GM18505 (cell line): ENCODE data around the gene ZNF609.

Experiments
- ATAC-seq: cut with Tn5 transposase; IDR thresholded peaks from one replicate; pipeline ENCODE4 v1.9.1; 2021; ENCODE audit not compliant: unreplicated experiment
- POLR2A ChIP-seq: IDR thresholded peaks from 4 replicates; pipeline ENCODE4 v1.6.1; 2011; ENCODE audit warnings: borderline replicate concordance; ENCODE audit not compliant: insufficient read depth, insufficient read length; ENCODE audit errors: extremely low read depth

ZNF609 gene

DNA sequence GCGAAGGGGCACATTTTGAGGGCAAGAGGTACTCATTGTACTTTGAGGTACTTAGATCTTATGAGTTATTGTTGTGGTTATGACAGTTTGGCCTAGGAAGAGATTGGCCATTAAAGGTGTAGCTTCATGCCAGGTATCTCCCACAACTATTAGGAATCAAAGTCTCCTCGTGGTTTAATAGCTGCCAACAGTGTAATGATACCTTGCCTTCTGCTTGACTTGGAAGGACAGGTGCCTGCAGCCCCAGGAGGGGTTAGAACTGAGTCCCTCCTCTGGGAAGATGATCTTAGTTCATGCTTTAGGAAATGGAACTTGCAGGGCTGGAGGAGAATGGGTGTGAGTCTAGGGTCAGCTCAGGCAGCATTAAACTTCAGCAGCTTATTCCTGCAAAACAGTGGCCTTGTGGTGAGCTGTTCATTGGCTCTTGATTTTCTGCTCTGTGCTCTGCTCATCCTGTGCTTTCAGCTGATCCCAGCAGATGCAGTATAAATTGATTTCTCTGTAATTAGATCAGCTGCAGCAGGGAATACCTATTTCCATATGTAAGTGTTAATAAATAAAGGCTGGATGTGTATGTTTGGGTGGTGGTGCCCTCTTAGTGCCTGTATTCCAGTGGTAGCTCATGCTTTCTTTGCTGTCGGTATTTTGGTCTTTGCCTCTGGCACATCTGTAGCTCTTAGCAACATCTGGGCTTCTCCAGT is 40.5 kb downstream of the ZNF609 start:
- no peak for TF ChIP-seq POLR2A
- ATAC-seq, result no peak

DNA sequence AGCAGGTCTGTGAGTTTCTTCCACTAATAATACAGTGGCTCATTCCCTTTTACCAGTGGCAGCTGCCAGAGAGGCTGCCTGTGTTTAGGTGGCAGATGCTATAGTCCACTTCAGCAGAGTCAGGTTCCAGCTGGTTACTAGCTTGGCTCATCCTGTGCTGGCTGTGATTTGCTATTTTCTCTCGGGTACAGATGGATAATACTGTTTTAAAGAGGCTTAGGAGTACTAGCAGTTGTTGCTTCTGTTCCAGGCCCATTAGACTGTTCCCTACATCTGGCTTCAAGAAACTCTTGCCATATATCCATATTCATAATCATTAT is 41.0 kb downstream of the ZNF609 start:
- ATAC-seq, result no peak
- TF ChIP-seq POLR2A, result no peak

GRCh38 chr15:64502151-64502550 is 41.8 kb downstream of the ZNF609 start:
- ATAC-seq, result no peak

GRCh38 chr15:64502551-64502950 is 42.2 kb downstream of the ZNF609 start:
- ATAC-seq, result no peak
- no peak for TF ChIP-seq POLR2A

More at GRCh38 chr15:64502151-64502550, 41.8 kb downstream of the ZNF609 start:
- no peak for TF ChIP-seq POLR2A

GRCh38 chr15:64503197-64503596 is 42.8 kb downstream of the ZNF609 start:
- no peak for TF ChIP-seq POLR2A
- no peak for ATAC-seq

DNA sequence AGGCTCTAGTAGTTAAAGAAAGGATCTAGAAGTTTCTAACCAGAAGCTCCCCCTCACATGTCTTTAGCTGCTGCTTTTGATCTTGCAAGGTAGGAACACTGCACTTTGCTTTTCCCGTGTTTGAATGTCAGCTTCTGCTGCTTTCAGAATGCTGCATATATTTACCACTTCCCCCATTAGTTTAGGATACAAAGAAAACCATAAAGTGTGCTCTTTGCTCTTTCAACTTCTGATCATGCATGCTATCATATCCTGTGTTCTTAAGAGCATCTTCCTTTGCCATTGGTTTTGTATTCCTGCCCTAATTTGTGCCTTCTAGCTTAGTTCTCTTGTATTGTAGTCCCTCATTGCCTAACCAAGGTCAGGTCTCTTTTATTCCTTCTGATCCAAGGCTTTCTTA is 43.3 kb downstream of the ZNF609 start:
- ATAC-seq, result no peak
- TF ChIP-seq POLR2A, result no peak

DNA sequence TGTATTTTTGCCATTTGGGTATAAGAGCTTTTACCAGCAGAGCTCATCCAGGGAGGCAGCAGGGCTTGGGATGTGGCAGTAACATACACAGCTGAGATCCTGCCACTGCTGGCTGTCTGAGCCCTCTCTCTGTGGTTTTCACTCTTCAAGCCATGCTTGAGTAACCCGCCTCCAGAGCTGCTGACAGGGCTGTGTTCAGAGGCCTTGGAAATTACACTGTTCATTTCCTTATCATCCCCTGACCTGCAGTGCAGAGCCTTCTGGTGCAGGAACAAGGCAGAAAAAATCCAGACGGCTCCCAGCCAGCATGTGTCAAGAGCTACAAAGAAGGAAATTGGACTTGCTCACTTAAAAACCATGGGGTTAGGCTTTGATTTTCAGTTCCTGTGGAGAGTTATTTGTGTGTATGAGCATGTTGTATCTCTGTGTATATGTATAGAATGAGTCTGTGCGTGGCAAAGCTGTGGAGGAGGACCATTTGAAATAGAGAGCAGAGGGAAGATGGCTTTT is 47.0 kb downstream of the ZNF609 start:
- no peak for TF ChIP-seq POLR2A
- ATAC-seq, result no peak

DNA sequence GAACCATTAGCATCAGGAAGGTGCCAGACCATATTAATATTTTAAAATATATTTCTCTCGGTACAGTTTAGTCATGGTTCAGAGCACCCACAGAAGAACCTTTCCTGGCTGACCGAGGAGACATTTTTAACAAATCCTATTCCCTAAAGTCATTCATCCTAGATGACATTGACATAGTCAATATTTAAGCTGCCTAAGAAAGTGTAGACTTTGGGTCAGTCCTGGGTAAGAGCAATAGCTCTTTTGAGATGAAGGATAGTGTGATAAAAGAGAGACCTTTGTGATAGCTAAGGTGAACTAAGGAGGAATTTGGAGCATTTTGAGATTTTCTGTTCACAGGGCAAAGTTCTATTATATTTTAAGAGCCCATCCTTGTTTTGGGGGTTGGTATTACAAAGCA is 47.5 kb downstream of the ZNF609 start:
- TF ChIP-seq POLR2A, result no peak
- ATAC-seq, result no peak

GRCh38 chr15:64513823-64514222 is 53.4 kb downstream of the ZNF609 start:
- TF ChIP-seq POLR2A, result no peak
- no peak for ATAC-seq

DNA sequence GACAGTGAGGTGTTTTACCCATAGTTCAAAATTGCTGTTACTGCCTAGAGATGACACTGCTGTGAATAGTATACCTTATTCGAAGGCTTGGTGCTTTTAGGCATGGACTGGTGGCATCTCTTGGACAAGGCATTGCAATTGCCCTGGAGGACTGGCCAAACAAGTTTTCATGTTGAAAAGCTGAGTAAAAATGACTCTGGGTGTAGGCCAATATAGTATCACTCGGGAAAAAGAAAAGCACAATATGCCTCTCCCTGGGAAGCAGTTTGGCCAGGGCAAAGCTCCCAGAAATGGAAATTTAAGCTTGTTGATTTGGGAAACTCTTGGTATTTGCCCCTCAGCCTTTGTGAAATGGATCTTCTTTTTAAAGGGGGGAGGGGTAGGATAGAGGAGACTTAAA is 54.8 kb downstream of the ZNF609 start:
- no peak for TF ChIP-seq POLR2A
- no peak for ATAC-seq

GRCh38 chr15:64515825-64516224 is 55.4 kb downstream of the ZNF609 start:
- TF ChIP-seq POLR2A, result no peak
- no peak for ATAC-seq

DNA sequence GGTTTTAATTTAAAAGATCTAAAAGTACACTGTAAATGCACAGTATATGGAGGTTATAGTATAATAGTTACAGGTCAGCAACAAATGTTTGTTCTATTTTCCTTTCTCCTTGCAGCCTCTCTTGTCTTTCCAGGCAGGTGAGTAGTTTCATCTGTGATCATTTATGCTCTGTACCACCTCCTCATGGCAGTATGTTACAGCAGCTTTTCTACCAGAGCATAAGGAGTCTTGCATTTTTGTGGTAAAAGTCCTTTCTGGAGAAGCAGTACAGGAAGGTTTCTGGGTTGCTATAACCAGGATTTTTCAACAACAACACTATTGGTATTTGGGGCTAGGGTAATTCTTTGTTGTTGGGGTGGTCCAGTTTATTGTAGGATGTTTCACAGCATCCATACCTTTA is 59.5 kb downstream of the ZNF609 start:
- ATAC-seq, result no peak
- TF ChIP-seq POLR2A, result no peak

DNA sequence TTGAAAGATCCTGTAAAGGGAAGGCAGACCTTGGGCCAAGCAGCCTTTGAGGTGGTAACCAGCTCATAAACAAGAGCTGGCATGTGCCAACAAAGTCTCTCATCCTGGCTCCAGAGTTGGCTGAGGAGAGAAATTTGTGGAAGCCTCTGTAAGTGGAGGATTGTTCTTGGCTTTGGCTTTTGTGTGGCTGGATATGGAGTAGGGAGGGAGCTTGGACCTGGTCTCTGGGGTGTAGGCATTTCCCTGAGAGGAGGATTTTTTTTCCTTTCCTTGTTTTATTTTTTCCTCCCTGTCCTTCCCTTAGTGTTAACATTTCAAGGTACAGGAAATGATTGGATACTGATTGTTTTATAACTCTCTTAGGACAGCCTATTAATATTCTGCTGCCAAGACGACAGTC is 60.8 kb downstream of the ZNF609 start:
- no peak for ATAC-seq
- TF ChIP-seq POLR2A, result no peak

GRCh38 chr15:64521726-64522164 is 61.4 kb downstream of the ZNF609 start:
- TF ChIP-seq POLR2A, result no peak

GRCh38 chr15:64522226-64522823 is 61.9 kb downstream of the ZNF609 start:
- no peak for TF ChIP-seq POLR2A
- ATAC-seq, result no peak

More at GRCh38 chr15:64521726-64522164, 61.4 kb downstream of the ZNF609 start:
- ATAC-seq, result no peak

DNA sequence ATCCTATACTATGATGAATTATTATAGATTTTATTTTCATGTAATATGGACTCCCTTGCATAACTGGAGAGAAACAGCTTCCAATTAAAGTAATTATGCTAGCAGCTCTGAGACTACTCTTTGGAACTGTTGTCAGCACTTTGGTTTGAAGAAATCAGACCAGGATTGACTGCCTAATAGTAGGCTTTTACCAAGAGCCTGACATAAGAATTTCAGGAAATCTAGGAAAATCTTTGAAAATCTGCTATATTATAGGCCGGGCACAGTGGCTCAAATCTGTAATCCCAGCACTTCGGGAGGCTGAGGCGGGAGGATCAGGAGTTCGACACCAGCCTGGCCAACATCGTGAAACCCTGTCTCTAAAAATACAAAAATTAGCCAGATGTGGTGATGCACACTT is 62.9 kb downstream of the ZNF609 start:
- no peak for TF ChIP-seq POLR2A

More for the DNA sequence above, 62.9 kb downstream of the ZNF609 start:
- ATAC-seq, result no peak
